Measurements from ENCODE around the gene PRKCI.
"Not testable (repeated sequence)": the region's sequence is repeated elsewhere in the genome, so short reads cannot be mapped to it uniquely, and the experiment has no call there.

PRKCI gene

GRCh38 chr3:170296703-170297102, 74.5 kb downstream of the PRKCI start:
- peak; percentile 10 for DNase-seq (ENCODE audit: low spot score)

- DNase-seq (ENCODE audit: low spot score): no peak
These were observed 79.2 kb downstream of the PRKCI start for GRCh38 chr3:170301405-170301804.

GRCh38 chr3:170302008-170302407, 79.8 kb downstream of the PRKCI start:
- DNase-seq (ENCODE audit: low spot score): no peak

- no peak for DNase-seq (ENCODE audit: low spot score)
These were observed 83.8 kb downstream of the PRKCI start for GRCh38 chr3:170306015-170306414.

GRCh38 chr3:170307671-170308405, 85.6 kb downstream of the PRKCI start:
- DNase-seq (ENCODE audit: low spot score): no peak

GRCh38 chr3:170309046-170309445, 86.8 kb downstream of the PRKCI start:
- peak; percentile 5 for DNase-seq (ENCODE audit: low spot score)

GRCh38 chr3:170317954-170318353, 95.7 kb downstream of the PRKCI start:
- DNase-seq (ENCODE audit: low spot score): no peak

- no peak for DNase-seq (ENCODE audit: low spot score)
These were observed 98.4 kb downstream of the PRKCI start for GRCh38 chr3:170320461-170321121.

- no peak for DNase-seq (ENCODE audit: low spot score)
These were observed 99.3 kb downstream of the PRKCI start for GRCh38 chr3:170321321-170322034.

- DNase-seq (ENCODE audit: low spot score): no peak
These were observed 100.5 kb downstream of the PRKCI start for GRCh38 chr3:170322566-170323269.

- no peak for DNase-seq (ENCODE audit: low spot score)
These were observed 101.1 kb downstream of the PRKCI start for GRCh38 chr3:170323331-170323730.

GRCh38 chr3:170324962-170325361, 102.7 kb downstream of the PRKCI start:
- no peak for DNase-seq (ENCODE audit: low spot score)

- DNase-seq (ENCODE audit: low spot score): no peak
These were observed 105.0 kb downstream of the PRKCI start for GRCh38 chr3:170327040-170327808.

GRCh38 chr3:170327868-170328548, 105.8 kb downstream of the PRKCI start:
- not testable (repeated sequence) for DNase-seq (ENCODE audit: low spot score)

GRCh38 chr3:170330366-170330765, 108.1 kb downstream of the PRKCI start:
- no peak for DNase-seq (ENCODE audit: low spot score)

GRCh38 chr3:170331143-170331542, 108.9 kb downstream of the PRKCI start:
- no peak for DNase-seq (ENCODE audit: low spot score)

- DNase-seq (ENCODE audit: low spot score): no peak
These were observed 115.2 kb downstream of the PRKCI start for GRCh38 chr3:170337420-170337819.

- DNase-seq (ENCODE audit: low spot score): no peak
These were observed 116.6 kb downstream of the PRKCI start for GRCh38 chr3:170338690-170339340.

- not testable (repeated sequence) for DNase-seq (ENCODE audit: low spot score)
These were observed 120.0 kb downstream of the PRKCI start for GRCh38 chr3:170342273-170342672.

- not testable (repeated sequence) for DNase-seq (ENCODE audit: low spot score)
These were observed 121.6 kb downstream of the PRKCI start for GRCh38 chr3:170343859-170344258.

All from germinal center (tissue), 1 donor.